Retinal pigment epithelial cell (primary cell): ENCODE data around the gene C2orf81.

Experiments used
- DNase-seq: peaks from one replicate; pipeline ENCODE4 v3.0.0-alpha.2; 2010; ENCODE audit warnings: low read depth
- H3K4me3 ChIP-seq: 2 replicates; pipeline ENCODE4 v1.5.1; 2011; ENCODE audit warnings: mild to moderate bottlenecking, low read length, control low read depth, moderate library complexity
- TF ChIP-seq, protein P1 (sequence below): conservative IDR thresholded peaks from 2 replicates; pipeline ENCODE4 v1.5.1; 2011; ENCODE audit warnings: low read depth, low read length, control low read depth, inconsistent platforms

C2orf81 gene

GRCh38 chr2:74383254-74383653 is 38.2 kb downstream of the C2orf81 start:
- TF ChIP-seq, protein P1, sequence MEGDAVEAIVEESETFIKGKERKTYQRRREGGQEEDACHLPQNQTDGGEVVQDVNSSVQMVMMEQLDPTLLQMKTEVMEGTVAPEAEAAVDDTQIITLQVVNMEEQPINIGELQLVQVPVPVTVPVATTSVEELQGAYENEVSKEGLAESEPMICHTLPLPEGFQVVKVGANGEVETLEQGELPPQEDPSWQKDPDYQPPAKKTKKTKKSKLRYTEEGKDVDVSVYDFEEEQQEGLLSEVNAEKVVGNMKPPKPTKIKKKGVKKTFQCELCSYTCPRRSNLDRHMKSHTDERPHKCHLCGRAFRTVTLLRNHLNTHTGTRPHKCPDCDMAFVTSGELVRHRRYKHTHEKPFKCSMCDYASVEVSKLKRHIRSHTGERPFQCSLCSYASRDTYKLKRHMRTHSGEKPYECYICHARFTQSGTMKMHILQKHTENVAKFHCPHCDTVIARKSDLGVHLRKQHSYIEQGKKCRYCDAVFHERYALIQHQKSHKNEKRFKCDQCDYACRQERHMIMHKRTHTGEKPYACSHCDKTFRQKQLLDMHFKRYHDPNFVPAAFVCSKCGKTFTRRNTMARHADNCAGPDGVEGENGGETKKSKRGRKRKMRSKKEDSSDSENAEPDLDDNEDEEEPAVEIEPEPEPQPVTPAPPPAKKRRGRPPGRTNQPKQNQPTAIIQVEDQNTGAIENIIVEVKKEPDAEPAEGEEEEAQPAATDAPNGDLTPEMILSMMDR, result no peak
- no peak for DNase-seq
- no peak overlapping the region for H3K4me3 ChIP-seq

DNA sequence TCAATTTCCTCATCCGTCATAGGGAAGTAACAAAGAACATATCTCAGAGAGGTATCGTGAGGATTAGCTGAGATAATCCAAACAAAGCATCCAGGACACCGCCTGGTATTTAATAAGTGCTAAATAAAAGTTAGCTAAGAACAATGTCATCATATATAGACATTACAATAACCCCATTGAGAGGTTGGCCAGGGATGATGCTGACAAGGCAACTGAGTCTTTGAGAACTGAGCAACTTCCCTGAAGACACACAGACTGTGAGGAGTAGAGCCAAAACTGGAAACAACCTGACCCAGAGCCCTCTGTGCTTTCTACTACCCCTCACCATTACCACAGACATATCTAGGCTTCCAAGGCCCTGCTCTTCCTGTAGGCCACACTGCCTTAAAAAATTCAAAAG is 39.7 kb downstream of the C2orf81 start:
- H3K4me3 ChIP-seq, result no peak overlapping the region
- DNase-seq, result no peak
- TF ChIP-seq, protein P1, result no peak

GRCh38 chr2:74379851-74380789 is 41.3 kb downstream of the C2orf81 start, which contains the start of gene DCTN1:
Gene DCTN1, minus strand, starts transcription at chr2:74380311. Its CDS starts 274 bp downstream, at chr2:74380037.
- DNase-seq, result no peak
- TF ChIP-seq, protein P1, result no peak
- peak within 1 kb of the TSS; percentile 38 for H3K4me3 ChIP-seq

- DNase-seq, result no peak
- TF ChIP-seq, protein P1, result no peak
- H3K4me3 ChIP-seq, result no peak overlapping the region
Observed at GRCh38 chr2:74378007-74378406, 43.4 kb downstream of the C2orf81 start.

GRCh38 chr2:74375838-74376237 is 45.6 kb downstream of the C2orf81 start:
- TF ChIP-seq, protein P1, result no peak

DNA sequence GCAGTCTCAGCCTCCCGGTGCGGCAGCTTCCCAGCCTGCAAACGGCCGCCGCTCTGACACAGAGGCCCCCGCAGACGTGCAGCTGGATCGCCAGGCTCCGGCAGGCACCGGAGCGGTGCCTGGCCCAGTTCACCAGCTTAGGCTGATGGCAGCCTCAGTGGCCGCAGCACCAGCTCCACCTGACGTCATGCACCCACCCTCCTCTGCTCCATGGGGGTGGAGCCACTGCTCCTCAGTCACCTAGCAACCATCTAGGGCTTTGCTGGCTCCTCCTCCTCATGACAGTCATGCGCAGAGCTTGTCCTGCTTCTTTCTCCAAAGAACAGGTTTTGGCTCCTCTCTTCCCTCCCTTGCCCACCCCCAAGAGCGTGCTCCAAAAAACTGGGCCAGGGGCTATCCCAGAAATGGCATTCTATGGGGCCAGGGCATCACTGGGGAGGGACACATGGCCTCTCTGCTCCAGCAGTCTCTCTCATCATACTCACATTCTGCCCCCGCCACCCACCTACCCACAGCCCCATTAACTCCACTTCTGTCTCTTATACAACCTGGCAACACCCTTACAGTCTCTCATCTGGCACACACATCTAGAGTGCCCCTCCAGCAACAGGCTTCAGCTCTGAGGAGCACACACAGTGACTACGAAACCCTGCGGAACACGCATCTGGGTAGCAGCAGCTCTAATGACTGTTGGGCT is 46.8 kb downstream of the C2orf81 start:
- TF ChIP-seq, protein P1, result no peak
- DNase-seq, result peak; percentile 77
- peak overlapping the region; percentile 79 for H3K4me3 ChIP-seq

More at GRCh38 chr2:74375838-74376237, 45.6 kb downstream of the C2orf81 start:
- no peak overlapping the region for H3K4me3 ChIP-seq
- DNase-seq, result no peak

DNA sequence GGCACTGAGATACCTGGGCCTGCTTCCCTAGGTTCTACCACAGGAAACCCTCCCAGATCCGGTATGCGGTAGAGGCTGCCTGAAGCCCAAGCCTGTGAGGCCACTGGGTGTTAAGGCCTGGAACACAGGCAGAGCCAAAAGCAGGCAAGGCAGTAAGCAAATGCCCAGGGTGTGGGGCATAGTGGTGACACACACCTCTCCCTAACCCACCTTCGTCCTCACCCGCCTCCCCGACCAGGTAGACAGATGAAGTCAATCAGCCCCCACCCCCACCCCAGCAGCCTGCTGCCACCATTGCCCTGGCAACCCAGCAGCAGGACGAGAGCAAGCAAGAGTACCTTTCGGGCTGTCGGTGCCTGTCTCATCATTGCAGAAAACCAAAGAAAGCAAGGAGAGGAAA is 47.4 kb downstream of the C2orf81 start:
- TF ChIP-seq, protein P1, result no peak
- peak overlapping the region; percentile 79 for H3K4me3 ChIP-seq
- DNase-seq, result no peak
